Sigmoid colon (tissue), 7 donors: ENCODE results near the gene FANCM. TPM values are rescaled to one million over a fixed set of nuclear protein-coding genes. Genes with fewer than 3 reads are reported as not detected.
A peak's percentile ranks its signal among the peaks of the same experiment; 100 is the strongest.

ENCODE experiments used
- DNase-seq: peaks from one replicate; pipeline ENCODE4 v3.0.0-alpha.2; 2019
- H3K27ac ChIP-seq, 4 donors: fragments of 200-600 bp; sonication (generic); one replicate each; pipeline ENCODE4 v1.5.1; 2016 to 2019; ENCODE audit warnings: mild to moderate bottlenecking in 1 of 4
- H3K27me3 ChIP-seq, 3 donors: fragments of 200-600 bp; sonication (generic); one replicate each; pipeline ENCODE4 v1.5.1; 2019; ENCODE audit warnings: mild to moderate bottlenecking in 1 of 3
- H3K36me3 ChIP-seq, 4 donors: fragments of 200-600 bp; sonication (generic); one replicate each; pipeline ENCODE4 v1.5.1; 2016 to 2019
- H3K4me1 ChIP-seq, 4 donors: fragments of 200-600 bp; sonication (generic); one replicate each; pipeline ENCODE4 v1.5.1; 2017 to 2019
- H3K4me3 ChIP-seq, 4 donors: fragments of 200-600 bp; sonication (generic); one replicate each; pipeline ENCODE4 v1.5.1; 2017 to 2019; ENCODE audit warnings: mild to moderate bottlenecking in 2 of 4, moderate library complexity in 1 of 4
- H3K9me3 ChIP-seq, 4 donors: fragments of 200-600 bp in 3 of 4; sonication (generic) in 3 of 4; one replicate each; pipeline versions ENCODE4 v1.5.1 to v1.6.1; 2013 to 2019
- EP300 ChIP-seq, 4 donors: sonication (generic); formaldehyde crosslinking; IDR thresholded peaks; one replicate each; pipeline ENCODE4 v1.6.1; 2017; ENCODE audit warnings: antibody characterized with exemption in 4 of 4
- POLR2A ChIP-seq, 2 donors: fragments of 450-650 bp; IDR thresholded peaks; one replicate each; pipeline ENCODE4 v1.6.1; 2016; ENCODE audit warnings: antibody characterized with exemption in 2 of 2, mild to moderate bottlenecking in 2 of 2, moderate library complexity in 2 of 2
- POLR2AphosphoS5 ChIP-seq, 4 donors: sonication (generic); formaldehyde crosslinking; IDR thresholded peaks; one replicate each; pipeline ENCODE4 v1.6.1; 2017; ENCODE audit warnings: antibody characterized with exemption in 4 of 4
- WGBS, 2 donors: extraction: QIAGEN DNeasy Blood & Tissue Kit; methylation state at CpG; one replicate each; pipeline ENCODE4 v1.1.7; 2013; 5-methylcytosine and 5-hydroxymethylcytosine counted together
- intact Hi-C: fragments of 100-400 bp; cut with DNase I; formaldehyde crosslinking; loops from one replicate; pipeline ENCODE4 v1.15.1; 2023
- polyA plus RNA-seq, 3 donors: library from polyadenylated mRNA; stranded (reverse); fragments of 200-250 nt; gene quantifications; one replicate each; pipeline ENCODE4 v1.2.3, GENCODE V29; 2013
- total RNA-seq, 4 donors: library from RNA; depleted of rRNA; stranded (reverse); fragments of >200 nt; gene quantifications; one replicate each; pipeline ENCODE4 v1.1.0, GENCODE V29; 2016
- TF ChIP-seq, protein P1 (sequence below), 4 experiments: fragments of 450-650 bp in 3 of 4; fragments of 200-600 bp in 1 of 4; IDR thresholded peaks; one replicate each; pipeline ENCODE4 v1.5.1; 2016 to 2019; ENCODE audit warnings: antibody characterized with exemption in 4 of 4, mild to moderate bottlenecking in 3 of 4, moderate library complexity in 2 of 4
- donor health status: healthy with polysubstance abuse.
- donor health status: Bipolar disorder and iron deficiency.
- donor health status: healthy.

FANCM gene
- total and polyA plus RNA-seq, 7 donors: 0.46 to 6.8 (median 2.8) TPM

DNA sequence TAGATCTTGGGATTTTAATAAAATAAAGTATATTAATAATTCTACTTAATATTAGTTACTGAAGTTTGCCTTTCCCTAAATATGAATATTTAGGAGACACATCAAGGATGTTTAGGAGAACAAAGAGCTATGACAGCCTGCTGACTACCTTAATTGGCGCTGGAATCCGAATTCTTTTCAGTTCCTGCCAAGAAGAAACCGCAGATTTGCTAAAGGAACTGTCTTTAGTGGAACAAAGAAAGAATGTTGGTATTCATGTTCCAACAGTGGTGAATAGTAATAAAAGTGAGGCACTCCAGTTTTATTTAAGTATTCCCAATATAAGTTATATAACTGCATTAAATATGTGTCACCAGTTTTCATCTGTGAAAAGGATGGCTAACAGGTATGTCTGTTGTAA is 62.8 kb downstream of the FANCM start:
- intact Hi-C loops: no loop called here
- H3K27me3 ChIP-seq: no peaks in the 10 kb centered on the region
- H3K4me1 ChIP-seq: peaks cover 0 to 12% (median 4%) of the 10 kb centered on the region in 4 donors
- no peaks in the 10 kb centered on the region for H3K9me3 ChIP-seq
- peaks cover 0 to 1% (median 0%) of the 10 kb centered on the region in 4 donors for H3K36me3 ChIP-seq
- WGBS, 2 donors: 93 to 97% methylated on average over 3 of the region's 3 CpGs
- peak overlapping the region in 1 of 4 donors; percentile 25 for H3K27ac ChIP-seq
- DNase-seq: no peak
- TF ChIP-seq, protein P1, sequence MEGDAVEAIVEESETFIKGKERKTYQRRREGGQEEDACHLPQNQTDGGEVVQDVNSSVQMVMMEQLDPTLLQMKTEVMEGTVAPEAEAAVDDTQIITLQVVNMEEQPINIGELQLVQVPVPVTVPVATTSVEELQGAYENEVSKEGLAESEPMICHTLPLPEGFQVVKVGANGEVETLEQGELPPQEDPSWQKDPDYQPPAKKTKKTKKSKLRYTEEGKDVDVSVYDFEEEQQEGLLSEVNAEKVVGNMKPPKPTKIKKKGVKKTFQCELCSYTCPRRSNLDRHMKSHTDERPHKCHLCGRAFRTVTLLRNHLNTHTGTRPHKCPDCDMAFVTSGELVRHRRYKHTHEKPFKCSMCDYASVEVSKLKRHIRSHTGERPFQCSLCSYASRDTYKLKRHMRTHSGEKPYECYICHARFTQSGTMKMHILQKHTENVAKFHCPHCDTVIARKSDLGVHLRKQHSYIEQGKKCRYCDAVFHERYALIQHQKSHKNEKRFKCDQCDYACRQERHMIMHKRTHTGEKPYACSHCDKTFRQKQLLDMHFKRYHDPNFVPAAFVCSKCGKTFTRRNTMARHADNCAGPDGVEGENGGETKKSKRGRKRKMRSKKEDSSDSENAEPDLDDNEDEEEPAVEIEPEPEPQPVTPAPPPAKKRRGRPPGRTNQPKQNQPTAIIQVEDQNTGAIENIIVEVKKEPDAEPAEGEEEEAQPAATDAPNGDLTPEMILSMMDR (IDR thresholded peaks at IDR 0.05): no peak
- TF ChIP-seq POLR2A (IDR thresholded peaks at IDR 0.05) (no peak), EP300 (IDR thresholded peaks at IDR 0.05) (no peak), POLR2AphosphoS5 (IDR thresholded peaks at IDR 0.05) (no peak)
- no peak overlapping the region for H3K4me3 ChIP-seq

- Histone ChIP-seq H3K9me3 (no peaks in the 10 kb centered on the region), H3K4me3 (no peak overlapping the region), H3K36me3 (peaks cover 0 to 8% (median 0%) of the 10 kb centered on the region in 4 donors), H3K27me3 (no peaks in the 10 kb centered on the region), H3K27ac (peak overlapping the region in 1 of 4 donors; percentile 25), H3K4me1 (peaks cover 0 to 12% (median 4%) of the 10 kb centered on the region in 4 donors)
- WGBS, 2 donors: 98 to 100% methylated on average over 1 of the region's 1 CpG
- intact Hi-C loops: no loop called here
- TF ChIP-seq EP300 (IDR thresholded peaks at IDR 0.05) (no peak), POLR2AphosphoS5 (IDR thresholded peaks at IDR 0.05) (no peak), POLR2A (IDR thresholded peaks at IDR 0.05) (no peak)
- TF ChIP-seq, protein P1 (IDR thresholded peaks at IDR 0.05): no peak
- DNase-seq: no peak
These were observed 63.5 kb downstream of the FANCM start for GRCh38 chr14:45199230-45199629.

DNA sequence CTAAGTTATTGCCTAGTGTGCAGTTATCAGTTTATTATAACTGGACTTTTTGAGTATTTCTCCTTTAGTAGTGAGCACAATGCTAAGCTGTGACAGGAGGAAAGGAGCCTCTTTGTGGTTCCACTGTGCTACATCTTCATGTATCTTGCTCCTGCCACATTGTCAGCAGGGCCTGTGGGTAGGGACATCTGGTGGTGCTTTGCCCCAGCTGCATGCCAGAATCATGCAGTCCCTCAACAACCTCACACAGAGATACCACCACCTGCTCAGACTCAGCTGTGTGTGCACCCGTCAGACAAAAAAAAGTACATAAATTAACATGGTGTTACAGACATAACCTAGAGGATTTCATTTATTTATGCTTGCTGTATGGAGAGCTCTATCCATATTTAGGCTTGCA is 66.2 kb downstream of the FANCM start:
- H3K9me3 ChIP-seq: no peaks in the 10 kb centered on the region
- 47 to 73% methylated on average over 1 of the region's 1 CpG for WGBS, 2 donors
- no peaks in the 10 kb centered on the region for H3K27me3 ChIP-seq
- peaks cover 0 to 17% (median 0%) of the 10 kb centered on the region in 4 donors for H3K36me3 ChIP-seq
- intact Hi-C loops: no loop called here
- no peak overlapping the region for H3K27ac ChIP-seq
- no peak for DNase-seq
- TF ChIP-seq POLR2AphosphoS5 (IDR thresholded peaks at IDR 0.05) (no peak), EP300 (IDR thresholded peaks at IDR 0.05) (no peak), POLR2A (IDR thresholded peaks at IDR 0.05) (no peak)
- TF ChIP-seq, protein P1 (IDR thresholded peaks at IDR 0.05): no peak
- H3K4me3 ChIP-seq: no peak overlapping the region
- H3K4me1 ChIP-seq: peaks cover 0 to 12% (median 4%) of the 10 kb centered on the region in 4 donors

DNA sequence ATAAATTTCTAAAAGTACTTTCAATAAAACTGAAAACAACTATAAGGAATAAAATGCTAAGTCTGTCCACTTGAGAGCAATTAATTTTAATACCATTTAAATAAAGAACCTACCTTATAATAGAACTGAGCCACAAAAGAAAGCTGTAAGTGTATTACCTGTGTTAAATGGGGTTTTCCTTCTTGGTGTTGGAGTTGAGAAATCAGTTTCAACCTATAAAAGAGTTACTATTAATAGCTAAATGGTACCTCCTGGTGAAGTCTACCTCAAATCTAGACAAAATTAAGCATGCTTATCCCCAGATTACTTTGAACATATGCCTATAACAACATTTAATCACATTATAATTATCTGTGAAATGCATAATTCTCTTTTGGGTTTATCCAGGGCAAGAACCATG is 68.5 kb downstream of the FANCM start:
- DNase-seq: no peak
- peaks cover 0 to 19% (median under 1%) of the 10 kb centered on the region in 4 donors for H3K36me3 ChIP-seq
- intact Hi-C loops: no loop called here
- H3K9me3 ChIP-seq: no peaks in the 10 kb centered on the region
- TF ChIP-seq POLR2A (IDR thresholded peaks at IDR 0.05) (no peak), EP300 (IDR thresholded peaks at IDR 0.05) (no peak), POLR2AphosphoS5 (IDR thresholded peaks at IDR 0.05) (no peak)
- TF ChIP-seq, protein P1 (IDR thresholded peaks at IDR 0.05): no peak
- no peaks in the 10 kb centered on the region for H3K27me3 ChIP-seq
- H3K4me1 ChIP-seq: peaks cover 0 to 2% (median 0%) of the 10 kb centered on the region in 4 donors
- no peak overlapping the region for H3K27ac ChIP-seq
- H3K4me3 ChIP-seq: no peak overlapping the region

DNA sequence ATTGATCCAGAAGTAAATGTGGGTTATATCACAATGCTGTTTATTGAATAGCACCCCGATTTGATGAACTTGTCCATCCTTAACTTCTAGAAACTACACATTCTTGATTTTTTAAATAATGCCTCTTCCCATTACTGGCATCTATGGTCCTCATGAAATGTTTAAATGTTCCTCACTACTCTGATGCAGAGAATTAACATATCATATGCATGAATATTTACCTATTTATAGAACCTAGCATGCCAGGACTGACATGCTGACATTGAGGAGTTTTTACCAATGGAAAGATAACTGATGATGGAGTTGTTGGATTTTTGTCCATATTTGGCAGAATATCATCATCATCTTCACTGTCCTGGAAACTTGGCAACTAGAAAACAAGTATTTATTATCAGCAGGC is 74.4 kb downstream of the FANCM start:
- H3K36me3 ChIP-seq: peaks cover 0 to 42% (median 3%) of the 10 kb centered on the region in 4 donors
- no peak overlapping the region for H3K27ac ChIP-seq
- H3K4me3 ChIP-seq: no peak overlapping the region
- H3K9me3 ChIP-seq: no peaks in the 10 kb centered on the region
- DNase-seq: no peak
- H3K27me3 ChIP-seq: no peaks in the 10 kb centered on the region
- no peak for TF ChIP-seq EP300 (IDR thresholded peaks at IDR 0.05)
- no peak for TF ChIP-seq POLR2A (IDR thresholded peaks at IDR 0.05)
- TF ChIP-seq, protein P1 (IDR thresholded peaks at IDR 0.05): no peak
- no peak for TF ChIP-seq POLR2AphosphoS5 (IDR thresholded peaks at IDR 0.05)
- intact Hi-C loops: no loop called here
- 98 to 100% methylated on average over 1 of the region's 1 CpG for WGBS, 2 donors
- H3K4me1 ChIP-seq: no peaks in the 10 kb centered on the region
